NT2/D1 (cell line): Measurements from ENCODE around the gene ITLN2.

Experiments
- SUZ12 ChIP-seq: IDR thresholded peaks from 2 replicates; pipeline ENCODE4 v1.6.1; 2011; ENCODE audit not compliant: insufficient read length, insufficient read depth; ENCODE audit errors: extremely low read depth
- ZNF274 ChIP-seq: IDR thresholded peaks from 2 replicates; pipeline ENCODE4 v1.6.1; 2011; ENCODE audit warnings: mild to moderate bottlenecking, low read depth, low read length

- no peak for TF ChIP-seq ZNF274
- TF ChIP-seq SUZ12 = no peak
These were observed 2.5 kb downstream of the ITLN2 start for GRCh38 chr1:160952129-160952510.
